GM19324 (cell line): ENCODE results near the gene ADAMTS6.

Source experiments
- ATAC-seq: cut with Tn5 transposase; IDR thresholded peaks from one replicate; pipeline ENCODE4 v1.9.1; 2021; ENCODE audit warnings: mild to moderate bottlenecking, moderate library complexity; ENCODE audit not compliant: unreplicated experiment, low FRiP score

Gene ADAMTS6

GRCh38 chr5:65120371-65120967 lies 361.3 kb downstream of the ADAMTS6 start:
- ATAC-seq, result no peak

- ATAC-seq, result no peak
Observed at GRCh38 chr5:65117525-65117924, 364.2 kb downstream of the ADAMTS6 start.

- no peak for ATAC-seq
Observed at GRCh38 chr5:65113771-65114170, 367.9 kb downstream of the ADAMTS6 start.

GRCh38 chr5:65111961-65112658 lies 369.6 kb downstream of the ADAMTS6 start:
- no peak for ATAC-seq

- no peak for ATAC-seq
Observed at GRCh38 chr5:65108786-65109743, 372.7 kb downstream of the ADAMTS6 start.

- ATAC-seq, result no peak
Observed at GRCh38 chr5:65105301-65105700, 376.4 kb downstream of the ADAMTS6 start.

- ATAC-seq, result no peak
Observed at GRCh38 chr5:65104831-65105230, 376.9 kb downstream of the ADAMTS6 start.

- ATAC-seq, result no peak
Observed at GRCh38 chr5:65103756-65104440, 377.8 kb downstream of the ADAMTS6 start.

- peak; percentile 93 for ATAC-seq
Observed at GRCh38 chr5:65102976-65103711, 378.6 kb downstream of the ADAMTS6 start.

GRCh38 chr5:65102371-65102975 lies 379.2 kb downstream of the ADAMTS6 start:
- ATAC-seq, result no peak

GRCh38 chr5:65101632-65102100 lies 380.1 kb downstream of the ADAMTS6 start:
- no peak for ATAC-seq

- ATAC-seq, result no peak
Observed at GRCh38 chr5:65100911-65101631, 380.6 kb downstream of the ADAMTS6 start.
